Endometrial microvascular endothelial cells (primary cell): Measurements from ENCODE around the gene ARPC5L. TPM values are rescaled to one million over a fixed set of nuclear protein-coding genes. Genes with fewer than 3 reads are reported as not detected.
"Not testable (repeated sequence)": the region's sequence is repeated elsewhere in the genome, so short reads cannot be mapped to it uniquely, and the experiment has no call there.

Source experiments
- in situ Hi-C: cut with HindIII; loops from 2 replicates; pipeline ENCODE4 v1.10.0; 2017; ENCODE audit warnings: low sequenced_read_pairs, low pct_unique_long_range_greater_than_20kb; ENCODE audit errors: inconsistent ontology term
- total RNA-seq: library from RNA; depleted of rRNA; stranded (reverse); fragments of >200 nt; gene quantifications from one replicate; pipeline ENCODE4 v1.2.3, GENCODE V29; 2015; ENCODE audit errors: inconsistent ontology term

The ARPC5L gene
- total RNA-seq, 1 donor from 2014 or later = 48.2 TPM

GRCh38 chr9:124881138-124881743, 19.3 kb downstream of the ARPC5L start:
- in situ Hi-C loops = no loop called here

GRCh38 chr9:124882231-124882630, 20.3 kb downstream of the ARPC5L start:
- in situ Hi-C loops = no loop called here

- in situ Hi-C loops = no loop called here
These were observed 22.4 kb downstream of the ARPC5L start for GRCh38 chr9:124884376-124884775.

GRCh38 chr9:124885551-124885950, 23.6 kb downstream of the ARPC5L start:
- in situ Hi-C loops = no loop called here

- in situ Hi-C loops = no loop called here
These were observed 24.5 kb downstream of the ARPC5L start for GRCh38 chr9:124886461-124886860.

GRCh38 chr9:124886866-124887492, 25.0 kb downstream of the ARPC5L start:
- in situ Hi-C loops = no loop called here

- in situ Hi-C loops = no loop called here
These were observed 25.9 kb downstream of the ARPC5L start for GRCh38 chr9:124887832-124888231.

- in situ Hi-C loops = no loop called here
These were observed 27.1 kb downstream of the ARPC5L start for GRCh38 chr9:124889006-124889405.

- in situ Hi-C loops = no loop called here
These were observed 28.2 kb downstream of the ARPC5L start for GRCh38 chr9:124890179-124890578.

GRCh38 chr9:124894035-124894740, 32.3 kb downstream of the ARPC5L start:
- in situ Hi-C loops = no loop called here

GRCh38 chr9:124894741-124895170, 32.8 kb downstream of the ARPC5L start:
- in situ Hi-C loops = no loop called here

- in situ Hi-C loops = no loop called here
These were observed 35.9 kb downstream of the ARPC5L start for GRCh38 chr9:124897570-124898460.

GRCh38 chr9:124899845-124900244, 37.9 kb downstream of the ARPC5L start:
- in situ Hi-C loops = no loop called here

GRCh38 chr9:124906966-124907365, 45.0 kb downstream of the ARPC5L start:
- in situ Hi-C loops = no loop called here

GRCh38 chr9:124908098-124908497, 46.2 kb downstream of the ARPC5L start:
- in situ Hi-C loops = no loop called here

- in situ Hi-C loops = no loop called here
These were observed 49.8 kb downstream of the ARPC5L start for GRCh38 chr9:124911766-124912165.

- in situ Hi-C loops = no loop called here
These were observed 51.4 kb downstream of the ARPC5L start for GRCh38 chr9:124913378-124913777.

- in situ Hi-C loops = no loop called here
These were observed 52.9 kb downstream of the ARPC5L start for GRCh38 chr9:124914753-124915405.

- in situ Hi-C loops = not testable (repeated sequence)
These were observed 58.5 kb downstream of the ARPC5L start for GRCh38 chr9:124920394-124920793.
